Hepatocyte (in vitro differentiated cells): ENCODE data around the gene HTR2A. TPM values are rescaled to one million over a fixed set of nuclear protein-coding genes. Genes with fewer than 3 reads are reported as not detected.

Experiments used
- DNase-seq: peaks from one replicate; pipeline ENCODE4 v3.0.0-alpha.2; 2016; ENCODE audit warnings: low spot score
- H2AFZ ChIP-seq: fragments of 200-600 bp; sonication (generic); 2 replicates; pipeline ENCODE4 v1.6.0; 2016; ENCODE audit warnings: antibody characterized with exemption, mild to moderate bottlenecking
- H3K27ac ChIP-seq: fragments of 200-600 bp; sonication (generic); 2 replicates; pipeline ENCODE4 v1.5.1; 2016; ENCODE audit warnings: mild to moderate bottlenecking
- H3K27me3 ChIP-seq: fragments of 200-600 bp; sonication (generic); 2 replicates; pipeline ENCODE4 v1.6.1; 2016
- H3K36me3 ChIP-seq: fragments of 200-600 bp; sonication (generic); replicated peaks from 2 replicates; pipeline ENCODE4 v1.5.1; 2016; ENCODE audit warnings: low read depth; ENCODE audit not compliant: insufficient read depth
- H3K4me1 ChIP-seq: fragments of 200-600 bp; sonication (generic); 2 replicates; pipeline ENCODE4 v1.5.1; 2016; ENCODE audit warnings: mild to moderate bottlenecking, moderate library complexity; ENCODE audit not compliant: insufficient read depth
- H3K4me2 ChIP-seq: fragments of 200-600 bp; sonication (generic); 2 replicates; pipeline ENCODE4 v1.6.0; 2016
- H3K4me3 ChIP-seq: fragments of 200-600 bp; sonication (generic); 2 replicates; pipeline ENCODE4 v1.5.1; 2016; ENCODE audit warnings: mild to moderate bottlenecking
- H3K79me2 ChIP-seq: fragments of 200-600 bp; sonication (generic); 2 replicates; pipeline ENCODE4 v1.6.0; 2017; ENCODE audit warnings: mild to moderate bottlenecking
- H3K9me2 ChIP-seq: fragments of 200-600 bp; sonication (generic); replicated peaks from 2 replicates; pipeline ENCODE4 v1.6.0; 2017; ENCODE audit warnings: mild to moderate bottlenecking; ENCODE audit not compliant: insufficient read depth
- H3K9me3 ChIP-seq: fragments of 200-600 bp; sonication (generic); 2 replicates; pipeline ENCODE4 v1.5.1; 2016; ENCODE audit warnings: low read depth, mild to moderate bottlenecking
- H4K20me1 ChIP-seq: fragments of 200-600 bp; sonication (generic); 2 replicates; pipeline ENCODE4 v1.6.0; 2016; ENCODE audit warnings: mild to moderate bottlenecking; ENCODE audit not compliant: insufficient read depth, poor library complexity, severe bottlenecking
- CTCF ChIP-seq: fragments of 200-600 bp; sonication (generic); IDR thresholded peaks from 2 replicates; pipeline ENCODE4 v1.5.1; 2016; ENCODE audit warnings: antibody characterized with exemption, mild to moderate bottlenecking; ENCODE audit not compliant: poor library complexity
- EZH2 ChIP-seq: fragments of 200-600 bp; sonication (generic); IDR thresholded peaks from 2 replicates; pipeline ENCODE4 v1.6.1; 2016; ENCODE audit warnings: antibody characterized with exemption, mild to moderate bottlenecking, borderline replicate concordance
- EZH2phosphoT487 ChIP-seq: fragments of 200-600 bp; sonication (generic); IDR thresholded peaks from one replicate; pipeline ENCODE4 v1.6.1; 2018; ENCODE audit warnings: antibody characterized with exemption, mild to moderate bottlenecking, low read depth, moderate library complexity; ENCODE audit not compliant: unreplicated experiment, severe bottlenecking
- WGBS: methylation state at CpG from one replicate; pipeline ENCODE4 v1.1.6; 2016; ENCODE audit warnings: low lambda C conversion rate; ENCODE audit errors: missing lambda C conversion rate; 5-methylcytosine and 5-hydroxymethylcytosine counted together
- polyA plus RNA-seq: library from polyadenylated mRNA; unstranded; fragments of >200 nt; fragmentation: Nextera tagmentation; extraction: Ambion mirVana; gene quantifications from 2 replicates; pipeline ENCODE4 v1.2.1, GENCODE V29; 2016
- total RNA-seq: library from RNA; depleted of rRNA; stranded (reverse); fragments of >200 nt; gene quantifications from 2 replicates; pipeline ENCODE4 v1.2.3, GENCODE V29; 2014

The HTR2A gene
- total and polyA plus RNA-seq, 2 experiments from 2014 or later: 0.23 TPM; not detected in 1

GRCh38 chr13:46855664-46856063 is 41.2 kb downstream of the HTR2A start:
- WGBS: 94% methylated on average over 3 of the region's 3 CpGs
- no peak for DNase-seq

GRCh38 chr13:46855166-46855565 is 41.7 kb downstream of the HTR2A start:
- H3K27me3 ChIP-seq: no peaks in the 10 kb centered on the region
- WGBS: 96% methylated on average over 2 of the region's 2 CpGs
- no peaks in the 10 kb centered on the region for H4K20me1 ChIP-seq
- H3K27ac ChIP-seq: no peak overlapping the region
- no peak for DNase-seq
- TF ChIP-seq EZH2phosphoT487: no peak
- no peaks in the 10 kb centered on the region for H3K4me1 ChIP-seq
- no peaks in the 10 kb centered on the region for H3K9me3 ChIP-seq
- H3K4me3 ChIP-seq: no peak overlapping the region
- H3K4me2 ChIP-seq: no peak overlapping the region
- H2AFZ ChIP-seq: no peak overlapping the region
- H3K79me2 ChIP-seq: no peaks in the 10 kb centered on the region
- H3K9me2 ChIP-seq: no peaks in the 10 kb centered on the region
- no peaks in the 10 kb centered on the region for H3K36me3 ChIP-seq

More at GRCh38 chr13:46855664-46856063, 41.2 kb downstream of the HTR2A start:
- no peaks in the 10 kb centered on the region for H3K27me3 ChIP-seq
- no peak overlapping the region for H3K4me3 ChIP-seq
- no peaks in the 10 kb centered on the region for H3K36me3 ChIP-seq
- H2AFZ ChIP-seq: no peak overlapping the region
- TF ChIP-seq CTCF: no peak
- no peak for TF ChIP-seq EZH2phosphoT487
- no peak for TF ChIP-seq EZH2
- no peaks in the 10 kb centered on the region for H3K9me2 ChIP-seq
- no peaks in the 10 kb centered on the region for H3K79me2 ChIP-seq
- no peaks in the 10 kb centered on the region for H3K9me3 ChIP-seq
- no peak overlapping the region for H3K27ac ChIP-seq
- no peak overlapping the region for H3K4me2 ChIP-seq
- no peaks in the 10 kb centered on the region for H3K4me1 ChIP-seq
- no peaks in the 10 kb centered on the region for H4K20me1 ChIP-seq

GRCh38 chr13:46852168-46852567 is 44.7 kb downstream of the HTR2A start:
- Histone ChIP-seq H3K36me3 (no peaks in the 10 kb centered on the region), H3K9me2 (no peaks in the 10 kb centered on the region), H2AFZ (no peak overlapping the region), H3K79me2 (no peaks in the 10 kb centered on the region), H3K27me3 (no peaks in the 10 kb centered on the region), H3K4me1 (no peaks in the 10 kb centered on the region), H3K27ac (no peak overlapping the region), H4K20me1 (no peaks in the 10 kb centered on the region), H3K4me3 (no peak overlapping the region), H3K4me2 (no peak overlapping the region), H3K9me3 (no peaks in the 10 kb centered on the region)
- no peak for DNase-seq
- TF ChIP-seq EZH2: no peak
- no peak for TF ChIP-seq EZH2phosphoT487
- no peak for TF ChIP-seq CTCF
- 94% methylated on average over 10 of the region's 10 CpGs for WGBS

GRCh38 chr13:46850214-46850613 is 46.6 kb downstream of the HTR2A start:
- H3K79me2 ChIP-seq: no peaks in the 10 kb centered on the region
- no peak overlapping the region for H3K4me2 ChIP-seq
- no peaks in the 10 kb centered on the region for H3K9me2 ChIP-seq
- H3K9me3 ChIP-seq: no peaks in the 10 kb centered on the region
- no peaks in the 10 kb centered on the region for H3K27me3 ChIP-seq
- no peak for DNase-seq
- TF ChIP-seq EZH2: no peak
- TF ChIP-seq EZH2phosphoT487: no peak
- no peak for TF ChIP-seq CTCF
- no peak overlapping the region for H3K27ac ChIP-seq
- H4K20me1 ChIP-seq: no peaks in the 10 kb centered on the region
- 100% methylated on average over 1 of the region's 1 CpG for WGBS
- no peak overlapping the region for H2AFZ ChIP-seq
- no peak overlapping the region for H3K4me3 ChIP-seq
- H3K4me1 ChIP-seq: no peaks in the 10 kb centered on the region
- H3K36me3 ChIP-seq: no peaks in the 10 kb centered on the region
